ENCODE results near the gene TMEM30A. TPM values are rescaled to one million over a fixed set of nuclear protein-coding genes. Genes with fewer than 3 reads are reported as not detected.

TMEM30A gene
- total RNA-seq, 3 donors from 2014 or later, result 79.6 to 84.2 (median 79.7) TPM

DNA sequence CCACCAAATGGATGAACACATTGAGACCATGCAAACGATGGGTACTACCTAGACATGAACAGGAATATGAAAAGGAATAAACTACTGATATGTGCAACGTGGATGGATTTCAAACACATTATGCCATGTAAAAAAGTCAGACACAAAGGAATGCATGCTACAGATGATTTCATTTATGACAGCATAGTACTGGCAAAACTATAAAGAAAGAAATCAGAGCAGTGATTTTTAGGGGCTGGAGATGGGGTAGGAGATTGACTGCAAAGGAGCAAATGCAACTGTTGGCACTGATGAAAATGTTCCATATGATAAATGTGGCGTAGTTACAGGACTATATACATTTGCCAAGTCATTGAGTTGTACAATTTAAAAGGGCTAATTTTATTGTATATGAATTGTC is 65.3 kb downstream of the TMEM30A start:
- intact Hi-C loops (cut with DNase I; ENCODE audit: low total_unique reads), result loop anchor here (10.0 kb wide), 1 partner anchor 1484 kb away; no protein-coding TSS in a partner anchor

DNA sequence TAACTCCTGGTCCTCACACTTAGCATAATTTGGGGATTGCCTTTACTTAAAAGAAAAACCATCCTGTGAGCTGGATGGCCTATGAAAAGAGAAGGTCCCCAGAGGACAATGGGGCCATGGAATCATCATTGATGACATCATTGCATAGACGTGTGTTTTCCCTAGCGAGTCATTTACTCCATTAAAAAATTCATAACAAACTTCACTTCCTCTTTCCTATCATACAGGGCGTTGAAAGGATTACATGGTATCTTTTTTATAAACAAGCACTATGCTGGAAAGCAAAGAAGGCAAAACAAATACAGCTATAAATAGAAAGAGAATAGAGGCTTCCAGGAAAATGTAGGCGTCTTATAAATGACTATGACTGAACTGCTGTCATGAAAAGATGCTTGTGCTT is 67.4 kb downstream of the TMEM30A start:
- no peak overlapping the region for H3K27ac ChIP-seq
- H3K27me3 ChIP-seq, result no peaks in the 10 kb centered on the region
- TF ChIP-seq POLR2AphosphoS5 (IDR thresholded peaks at IDR 0.05) (no peak), POLR2A (IDR thresholded peaks at IDR 0.05) (no peak)
- TF ChIP-seq, protein P1, sequence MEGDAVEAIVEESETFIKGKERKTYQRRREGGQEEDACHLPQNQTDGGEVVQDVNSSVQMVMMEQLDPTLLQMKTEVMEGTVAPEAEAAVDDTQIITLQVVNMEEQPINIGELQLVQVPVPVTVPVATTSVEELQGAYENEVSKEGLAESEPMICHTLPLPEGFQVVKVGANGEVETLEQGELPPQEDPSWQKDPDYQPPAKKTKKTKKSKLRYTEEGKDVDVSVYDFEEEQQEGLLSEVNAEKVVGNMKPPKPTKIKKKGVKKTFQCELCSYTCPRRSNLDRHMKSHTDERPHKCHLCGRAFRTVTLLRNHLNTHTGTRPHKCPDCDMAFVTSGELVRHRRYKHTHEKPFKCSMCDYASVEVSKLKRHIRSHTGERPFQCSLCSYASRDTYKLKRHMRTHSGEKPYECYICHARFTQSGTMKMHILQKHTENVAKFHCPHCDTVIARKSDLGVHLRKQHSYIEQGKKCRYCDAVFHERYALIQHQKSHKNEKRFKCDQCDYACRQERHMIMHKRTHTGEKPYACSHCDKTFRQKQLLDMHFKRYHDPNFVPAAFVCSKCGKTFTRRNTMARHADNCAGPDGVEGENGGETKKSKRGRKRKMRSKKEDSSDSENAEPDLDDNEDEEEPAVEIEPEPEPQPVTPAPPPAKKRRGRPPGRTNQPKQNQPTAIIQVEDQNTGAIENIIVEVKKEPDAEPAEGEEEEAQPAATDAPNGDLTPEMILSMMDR (IDR thresholded peaks at IDR 0.05), result no peak
- intact Hi-C loops (cut with DNase I; ENCODE audit: low total_unique reads), result loop anchor here (10.0 kb wide), 1 partner anchor 1482 kb away; no protein-coding TSS in a partner anchor
- no peaks in the 10 kb centered on the region for H3K9me3 ChIP-seq
- H3K4me3 ChIP-seq, result no peak overlapping the region
- DNase-seq (ENCODE audit: low spot score in 2 of 2), result no peak
- no peaks in the 10 kb centered on the region for H3K36me3 ChIP-seq
- H3K4me1 ChIP-seq, result no peaks in the 10 kb centered on the region

More for the DNA sequence above, 65.3 kb downstream of the TMEM30A start:
- TF ChIP-seq POLR2A (IDR thresholded peaks at IDR 0.05) (no peak), POLR2AphosphoS5 (IDR thresholded peaks at IDR 0.05) (no peak)
- TF ChIP-seq, protein P1 (IDR thresholded peaks at IDR 0.05), result no peak
- Histone ChIP-seq H3K27ac (no peak overlapping the region), H3K4me3 (no peak overlapping the region), H3K36me3 (no peaks in the 10 kb centered on the region), H3K4me1 (no peaks in the 10 kb centered on the region), H3K27me3 (no peaks in the 10 kb centered on the region), H3K9me3 (no peaks in the 10 kb centered on the region)
- DNase-seq (ENCODE audit: low spot score in 2 of 2), result no peak

DNA sequence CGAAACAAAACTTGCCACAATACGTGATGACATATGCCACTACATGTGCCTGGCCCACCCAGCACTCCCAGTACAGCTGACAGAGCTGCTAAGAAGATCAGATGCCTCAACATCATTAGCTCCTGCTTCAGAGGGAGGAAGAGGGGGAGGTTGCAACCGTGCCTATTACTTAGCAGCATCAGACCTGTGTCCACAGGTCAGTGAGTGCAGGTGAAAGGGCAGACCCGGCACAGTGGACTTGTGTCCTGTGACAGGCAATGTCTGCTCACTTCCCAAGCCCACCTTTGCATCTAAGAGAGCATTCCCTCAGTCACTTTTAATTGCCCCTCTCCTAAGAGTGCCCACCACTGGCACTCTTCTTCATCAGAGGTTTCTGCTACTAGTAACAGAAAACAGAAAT is 69.3 kb downstream of the TMEM30A start:
- H3K4me1 ChIP-seq, result no peaks in the 10 kb centered on the region
- H3K27ac ChIP-seq, result no peak overlapping the region
- DNase-seq (ENCODE audit: low spot score in 2 of 2), result no peak
- H3K4me3 ChIP-seq, result no peak overlapping the region
- no peaks in the 10 kb centered on the region for H3K9me3 ChIP-seq
- intact Hi-C loops (cut with DNase I; ENCODE audit: low total_unique reads), result loop anchor here (10.0 kb wide), 1 partner anchor 1480 kb away; no protein-coding TSS in a partner anchor
- TF ChIP-seq, protein P1 (IDR thresholded peaks at IDR 0.05), result no peak
- TF ChIP-seq POLR2A (IDR thresholded peaks at IDR 0.05), result no peak
- no peak for TF ChIP-seq POLR2AphosphoS5 (IDR thresholded peaks at IDR 0.05)
- H3K27me3 ChIP-seq, result no peaks in the 10 kb centered on the region
- H3K36me3 ChIP-seq, result no peaks in the 10 kb centered on the region

DNA sequence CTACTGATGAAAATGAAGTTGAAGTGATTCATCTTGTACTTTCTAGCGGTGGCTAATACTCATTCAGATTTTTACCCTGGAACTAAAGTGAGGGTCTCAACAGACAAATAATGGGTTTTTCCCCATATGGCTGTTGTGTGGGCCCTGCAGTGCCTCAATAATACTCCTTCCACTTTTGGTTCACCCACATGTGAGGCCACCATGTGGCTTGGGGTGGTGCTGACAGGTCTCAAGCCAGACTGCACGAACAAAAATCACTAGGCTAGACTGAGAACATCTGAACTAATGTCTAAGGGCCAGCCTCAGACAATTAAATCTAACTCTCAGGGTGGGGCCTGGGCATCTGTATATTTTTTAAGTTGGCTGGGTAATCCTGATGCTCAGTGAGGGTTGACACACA is 70.9 kb downstream of the TMEM30A start:
- Histone ChIP-seq H3K27ac (no peak overlapping the region), H3K9me3 (no peaks in the 10 kb centered on the region), H3K4me1 (no peaks in the 10 kb centered on the region), H3K36me3 (no peaks in the 10 kb centered on the region), H3K27me3 (peaks cover 0 to 1% of the 10 kb centered on the region in 2 donors), H3K4me3 (no peak overlapping the region)
- intact Hi-C loops (cut with DNase I; ENCODE audit: low total_unique reads), result loop anchor here (5.0 to 10.0 kb wide), 3 partner anchors 679 to 1479 kb away; no protein-coding TSS in a partner anchor
- DNase-seq (ENCODE audit: low spot score in 2 of 2), result no peak
- TF ChIP-seq POLR2A (IDR thresholded peaks at IDR 0.05) (no peak), POLR2AphosphoS5 (IDR thresholded peaks at IDR 0.05) (no peak)
- TF ChIP-seq, protein P1 (IDR thresholded peaks at IDR 0.05), result no peak

DNA sequence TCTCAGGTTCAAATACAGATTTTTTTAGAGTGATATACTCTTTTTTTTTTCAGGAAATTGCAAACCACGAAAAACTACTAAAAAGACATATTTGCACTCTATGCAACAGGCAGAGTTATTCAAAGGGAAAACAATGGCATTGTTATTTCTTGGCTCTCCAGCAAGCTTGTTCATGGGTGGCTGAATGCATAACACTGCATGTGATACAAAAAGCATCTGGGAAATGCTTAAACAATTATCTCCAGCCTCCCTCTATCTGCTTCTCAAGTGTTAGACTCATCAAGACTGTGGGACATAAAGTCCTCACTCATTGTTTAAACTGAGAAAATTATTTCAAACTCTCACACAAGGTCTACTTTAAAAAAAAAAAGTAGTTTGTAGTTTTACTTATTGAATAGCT is 71.5 kb downstream of the TMEM30A start:
- H3K9me3 ChIP-seq, result no peaks in the 10 kb centered on the region
- H3K27ac ChIP-seq, result no peak overlapping the region
- DNase-seq (ENCODE audit: low spot score in 2 of 2), result no peak
- H3K4me1 ChIP-seq, result no peaks in the 10 kb centered on the region
- intact Hi-C loops (cut with DNase I; ENCODE audit: low total_unique reads), result loop anchor here (5.0 to 10.0 kb wide), 3 partner anchors 679 to 1478 kb away; no protein-coding TSS in a partner anchor
- H3K36me3 ChIP-seq, result no peaks in the 10 kb centered on the region
- TF ChIP-seq POLR2A (IDR thresholded peaks at IDR 0.05) (no peak), POLR2AphosphoS5 (IDR thresholded peaks at IDR 0.05) (no peak)
- TF ChIP-seq, protein P1 (IDR thresholded peaks at IDR 0.05), result no peak
- H3K27me3 ChIP-seq, result peaks cover 0 to 7% of the 10 kb centered on the region in 2 donors
- H3K4me3 ChIP-seq, result no peak overlapping the region
